GM19035 (cell line): ENCODE measurements around the gene WFIKKN2.
"Not testable (repeated sequence)": the region's sequence is repeated elsewhere in the genome, so short reads cannot be mapped to it uniquely, and the experiment has no call there.

Experiments
- ATAC-seq: cut with Tn5 transposase; IDR thresholded peaks from one replicate; pipeline ENCODE4 v1.9.1; 2021; ENCODE audit not compliant: unreplicated experiment

Gene WFIKKN2

GRCh38 chr17:50835301-50836234 lies at the start of gene WFIKKN2:
WFIKKN2 (plus strand) TSS chr17:50835586; CDS start chr17:50835938, 352 bp downstream.
- ATAC-seq, result no peak

- ATAC-seq, result no peak
Observed at GRCh38 chr17:50785946-50786570, 49.3 kb upstream of the WFIKKN2 start.

- no peak for ATAC-seq
Observed at GRCh38 chr17:50787106-50787505, 48.3 kb upstream of the WFIKKN2 start.

GRCh38 chr17:50790618-50791017 lies 44.8 kb upstream of the WFIKKN2 start:
- no peak for ATAC-seq

GRCh38 chr17:50792132-50792531 lies 43.3 kb upstream of the WFIKKN2 start:
- no peak for ATAC-seq

GRCh38 chr17:50793007-50793406 lies 42.4 kb upstream of the WFIKKN2 start:
- ATAC-seq, result no peak

- no peak for ATAC-seq
Observed at GRCh38 chr17:50794361-50794760, 41.0 kb upstream of the WFIKKN2 start.

GRCh38 chr17:50797135-50797810 lies 38.1 kb upstream of the WFIKKN2 start:
- no peak for ATAC-seq

- no peak for ATAC-seq
Observed at GRCh38 chr17:50798424-50799288, 36.7 kb upstream of the WFIKKN2 start.

GRCh38 chr17:50799582-50799981 lies 35.8 kb upstream of the WFIKKN2 start:
- no peak for ATAC-seq

- ATAC-seq, result no peak
Observed at GRCh38 chr17:50800196-50800700, 35.1 kb upstream of the WFIKKN2 start.

- ATAC-seq, result no peak
Observed at GRCh38 chr17:50802609-50803571, 32.5 kb upstream of the WFIKKN2 start.

- no peak for ATAC-seq
Observed at GRCh38 chr17:50803676-50804075, 31.7 kb upstream of the WFIKKN2 start.

- ATAC-seq, result not testable (repeated sequence)
Observed at GRCh38 chr17:50804749-50805475, 30.5 kb upstream of the WFIKKN2 start.

GRCh38 chr17:50805486-50805885 lies 29.9 kb upstream of the WFIKKN2 start:
- no peak for ATAC-seq

GRCh38 chr17:50806141-50806643 lies 29.2 kb upstream of the WFIKKN2 start:
- no peak for ATAC-seq

GRCh38 chr17:50807009-50807408 lies 28.4 kb upstream of the WFIKKN2 start:
- no peak for ATAC-seq

- no peak for ATAC-seq
Observed at GRCh38 chr17:50807675-50808074, 27.7 kb upstream of the WFIKKN2 start.
